Ishikawa (cell line): ENCODE results near the gene ADAMTS7.
A peak's percentile ranks its signal among the peaks of the same experiment; 100 is the strongest.

Experiments
- CEBPB ChIP-seq: IDR thresholded peaks from 2 replicates; pipeline ENCODE4 v1.6.1; 2012
- CREB1 ChIP-seq: IDR thresholded peaks from 2 replicates; pipeline ENCODE4 v1.6.1; 2012; ENCODE audit warnings: low read depth
- EGR1 ChIP-seq: IDR thresholded peaks from 2 replicates; pipeline ENCODE4 v1.6.1; 2012
- EP300 ChIP-seq: IDR thresholded peaks from 2 replicates; pipeline ENCODE4 v1.6.1; 2012; ENCODE audit warnings: borderline replicate concordance
- FOXM1 ChIP-seq: IDR thresholded peaks from 2 replicates; pipeline ENCODE4 v1.6.1; 2012; ENCODE audit warnings: low read depth, borderline replicate concordance
- NFIC ChIP-seq: IDR thresholded peaks from 2 replicates; pipeline ENCODE4 v1.6.1; 2012
- RAD21 ChIP-seq: IDR thresholded peaks from 2 replicates; pipeline ENCODE4 v1.6.1; 2012; ENCODE audit warnings: low read depth
- TAF1 ChIP-seq: IDR thresholded peaks from 2 replicates; pipeline ENCODE4 v1.6.1; 2012; ENCODE audit warnings: low read depth, mild to moderate bottlenecking
- TCF12 ChIP-seq: IDR thresholded peaks from 2 replicates; pipeline ENCODE4 v1.6.1; 2012; ENCODE audit warnings: low read depth
- TEAD4 ChIP-seq: IDR thresholded peaks from 2 replicates; pipeline ENCODE4 v1.6.1; 2012
- YY1 ChIP-seq: IDR thresholded peaks from 2 replicates; pipeline ENCODE4 v1.6.1; 2012; ENCODE audit warnings: low read depth
- ZBTB7A ChIP-seq: IDR thresholded peaks from 2 replicates; pipeline ENCODE4 v1.6.1; 2012; ENCODE audit warnings: low read depth
- TF ChIP-seq, protein P1 (sequence below): IDR thresholded peaks from 2 replicates; pipeline ENCODE4 v1.6.1; 2012
- TF ChIP-seq, protein P2 (sequence below): IDR thresholded peaks from 2 replicates; pipeline ENCODE4 v1.6.1; 2012; ENCODE audit warnings: low read depth, mild to moderate bottlenecking
- TF ChIP-seq, protein P3 (sequence below): IDR thresholded peaks from 2 replicates; pipeline ENCODE4 v1.6.1; 2012

The ADAMTS7 gene

DNA sequence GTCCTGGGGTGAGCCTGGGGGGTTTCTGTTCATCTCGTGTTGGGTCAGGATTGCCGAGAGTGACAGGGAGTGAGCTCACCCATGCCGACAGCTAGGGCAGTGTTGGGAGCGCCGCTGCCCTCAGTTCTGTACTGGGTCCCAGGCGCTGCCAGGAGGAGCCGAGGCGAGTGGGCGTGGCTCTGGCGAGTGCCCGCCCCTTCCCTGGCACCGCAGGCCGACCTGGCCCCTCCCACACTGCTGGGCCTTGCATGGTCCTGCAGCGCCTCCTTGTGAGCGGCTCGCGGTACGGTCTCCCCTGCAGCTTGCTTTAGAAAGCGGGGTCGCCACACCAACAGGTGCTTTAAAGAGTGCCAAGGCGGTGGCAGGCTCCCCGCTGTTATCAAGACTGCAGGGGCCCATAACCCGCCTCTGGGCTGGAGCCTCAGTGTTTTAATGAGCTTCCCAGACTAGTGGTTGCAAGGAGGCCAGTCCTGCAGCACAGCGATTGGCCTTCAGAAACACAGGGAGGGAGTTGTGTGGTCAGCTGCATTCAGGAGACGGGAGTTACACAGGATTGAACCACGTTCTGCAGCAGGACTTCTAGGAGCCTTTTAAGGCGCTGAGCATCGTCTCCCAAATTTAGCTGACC lies 60.2 kb downstream of the ADAMTS7 start:
- 0 out of 2 replicates have a peak, but pooled peaks have one; percentile 14 for TF ChIP-seq EGR1
- peak; percentile 96 for TF ChIP-seq RAD21
- TF ChIP-seq, protein P1, sequence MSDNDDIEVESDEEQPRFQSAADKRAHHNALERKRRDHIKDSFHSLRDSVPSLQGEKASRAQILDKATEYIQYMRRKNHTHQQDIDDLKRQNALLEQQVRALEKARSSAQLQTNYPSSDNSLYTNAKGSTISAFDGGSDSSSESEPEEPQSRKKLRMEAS = peak; percentile 25; the same call in 1 of the 2 replicates
- TF ChIP-seq TEAD4 = 0 out of 2 replicates have a peak, but pooled peaks have one; percentile 26

DNA sequence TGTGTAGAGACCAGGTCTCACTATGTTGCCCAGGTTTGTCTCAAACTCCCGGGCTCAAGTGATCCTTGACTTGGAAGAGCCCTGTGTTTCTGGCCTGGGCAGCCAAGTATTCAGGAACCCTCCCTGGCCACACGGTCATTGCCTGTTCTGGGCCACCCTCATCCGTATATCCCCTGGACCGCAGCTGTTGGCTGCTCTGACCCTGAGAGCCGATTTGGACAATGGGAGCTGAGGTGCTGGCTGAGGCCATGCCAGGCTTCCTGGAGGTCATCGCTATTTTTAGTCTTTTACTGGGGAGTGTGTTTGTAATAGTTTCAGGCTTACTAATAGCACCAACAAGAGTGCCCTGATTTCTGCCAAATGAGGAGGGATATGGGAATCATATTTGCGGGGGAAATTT lies 60.7 kb downstream of the ADAMTS7 start:
- no peak for TF ChIP-seq EGR1

DNA sequence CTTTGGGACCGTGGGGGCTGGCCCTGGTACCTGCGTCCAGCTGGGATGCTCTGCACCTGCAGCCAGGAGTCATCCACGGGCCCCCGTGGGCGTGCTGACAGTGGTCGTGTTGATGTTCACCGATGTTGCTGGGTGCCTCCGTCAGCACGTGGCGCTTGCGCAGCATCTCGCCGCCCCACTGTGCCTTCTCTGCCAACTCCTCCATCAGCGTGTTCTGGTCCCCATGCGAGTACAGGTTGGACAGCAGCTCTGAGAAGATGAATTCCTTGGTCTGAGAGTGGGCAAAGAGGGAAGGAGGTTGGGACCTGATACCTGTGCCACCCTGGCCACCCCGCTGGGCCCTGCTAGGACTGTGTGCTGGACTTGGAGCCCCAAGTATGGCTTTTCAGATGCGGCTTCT lies 61.4 kb downstream of the ADAMTS7 start:
- no peak for TF ChIP-seq CREB1
- TF ChIP-seq RAD21 = no peak
- TF ChIP-seq TEAD4 = no peak
- no peak for TF ChIP-seq YY1
- TF ChIP-seq ZBTB7A = no peak
- TF ChIP-seq, protein P1 = no peak
- no peak for TF ChIP-seq EP300
- TF ChIP-seq, protein P2, sequence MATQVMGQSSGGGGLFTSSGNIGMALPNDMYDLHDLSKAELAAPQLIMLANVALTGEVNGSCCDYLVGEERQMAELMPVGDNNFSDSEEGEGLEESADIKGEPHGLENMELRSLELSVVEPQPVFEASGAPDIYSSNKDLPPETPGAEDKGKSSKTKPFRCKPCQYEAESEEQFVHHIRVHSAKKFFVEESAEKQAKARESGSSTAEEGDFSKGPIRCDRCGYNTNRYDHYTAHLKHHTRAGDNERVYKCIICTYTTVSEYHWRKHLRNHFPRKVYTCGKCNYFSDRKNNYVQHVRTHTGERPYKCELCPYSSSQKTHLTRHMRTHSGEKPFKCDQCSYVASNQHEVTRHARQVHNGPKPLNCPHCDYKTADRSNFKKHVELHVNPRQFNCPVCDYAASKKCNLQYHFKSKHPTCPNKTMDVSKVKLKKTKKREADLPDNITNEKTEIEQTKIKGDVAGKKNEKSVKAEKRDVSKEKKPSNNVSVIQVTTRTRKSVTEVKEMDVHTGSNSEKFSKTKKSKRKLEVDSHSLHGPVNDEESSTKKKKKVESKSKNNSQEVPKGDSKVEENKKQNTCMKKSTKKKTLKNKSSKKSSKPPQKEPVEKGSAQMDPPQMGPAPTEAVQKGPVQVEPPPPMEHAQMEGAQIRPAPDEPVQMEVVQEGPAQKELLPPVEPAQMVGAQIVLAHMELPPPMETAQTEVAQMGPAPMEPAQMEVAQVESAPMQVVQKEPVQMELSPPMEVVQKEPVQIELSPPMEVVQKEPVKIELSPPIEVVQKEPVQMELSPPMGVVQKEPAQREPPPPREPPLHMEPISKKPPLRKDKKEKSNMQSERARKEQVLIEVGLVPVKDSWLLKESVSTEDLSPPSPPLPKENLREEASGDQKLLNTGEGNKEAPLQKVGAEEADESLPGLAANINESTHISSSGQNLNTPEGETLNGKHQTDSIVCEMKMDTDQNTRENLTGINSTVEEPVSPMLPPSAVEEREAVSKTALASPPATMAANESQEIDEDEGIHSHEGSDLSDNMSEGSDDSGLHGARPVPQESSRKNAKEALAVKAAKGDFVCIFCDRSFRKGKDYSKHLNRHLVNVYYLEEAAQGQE = no peak
- no peak for TF ChIP-seq CEBPB
- TF ChIP-seq, protein P3, sequence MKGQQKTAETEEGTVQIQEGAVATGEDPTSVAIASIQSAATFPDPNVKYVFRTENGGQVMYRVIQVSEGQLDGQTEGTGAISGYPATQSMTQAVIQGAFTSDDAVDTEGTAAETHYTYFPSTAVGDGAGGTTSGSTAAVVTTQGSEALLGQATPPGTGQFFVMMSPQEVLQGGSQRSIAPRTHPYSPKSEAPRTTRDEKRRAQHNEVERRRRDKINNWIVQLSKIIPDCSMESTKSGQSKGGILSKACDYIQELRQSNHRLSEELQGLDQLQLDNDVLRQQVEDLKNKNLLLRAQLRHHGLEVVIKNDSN = no peak
- no peak for TF ChIP-seq TCF12
- TF ChIP-seq EGR1 = no peak
- no peak for TF ChIP-seq FOXM1

DNA sequence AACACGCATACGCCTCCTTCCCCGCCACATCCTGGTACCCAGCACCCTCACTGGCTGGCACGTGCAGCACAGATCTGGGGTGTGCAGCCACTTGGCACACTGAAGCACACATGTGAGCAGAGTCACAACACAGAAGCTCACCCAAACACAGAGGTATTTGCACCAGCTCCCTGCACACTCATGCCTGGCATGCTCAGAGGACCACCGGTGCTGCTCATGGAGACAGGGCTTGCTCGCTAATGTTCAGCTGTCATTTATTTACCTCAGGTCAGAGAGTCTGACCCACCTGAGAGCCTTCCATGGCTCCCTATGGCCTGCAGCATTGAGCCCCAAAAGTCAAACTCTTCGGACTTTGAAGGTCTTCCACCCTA lies 70.4 kb downstream of the ADAMTS7 start:
- no peak for TF ChIP-seq RAD21
- TF ChIP-seq, protein P2 = no peak
- no peak for TF ChIP-seq CEBPB
- no peak for TF ChIP-seq EP300
- no peak for TF ChIP-seq CREB1
- TF ChIP-seq, protein P3 = no peak
- TF ChIP-seq EGR1 = no peak
- TF ChIP-seq NFIC = no peak
- no peak for TF ChIP-seq ZBTB7A
- TF ChIP-seq, protein P1 = no peak
- TF ChIP-seq YY1 = no peak
- TF ChIP-seq TCF12 = no peak
- no peak for TF ChIP-seq TEAD4
- TF ChIP-seq TAF1 = no peak
- TF ChIP-seq FOXM1 = no peak

DNA sequence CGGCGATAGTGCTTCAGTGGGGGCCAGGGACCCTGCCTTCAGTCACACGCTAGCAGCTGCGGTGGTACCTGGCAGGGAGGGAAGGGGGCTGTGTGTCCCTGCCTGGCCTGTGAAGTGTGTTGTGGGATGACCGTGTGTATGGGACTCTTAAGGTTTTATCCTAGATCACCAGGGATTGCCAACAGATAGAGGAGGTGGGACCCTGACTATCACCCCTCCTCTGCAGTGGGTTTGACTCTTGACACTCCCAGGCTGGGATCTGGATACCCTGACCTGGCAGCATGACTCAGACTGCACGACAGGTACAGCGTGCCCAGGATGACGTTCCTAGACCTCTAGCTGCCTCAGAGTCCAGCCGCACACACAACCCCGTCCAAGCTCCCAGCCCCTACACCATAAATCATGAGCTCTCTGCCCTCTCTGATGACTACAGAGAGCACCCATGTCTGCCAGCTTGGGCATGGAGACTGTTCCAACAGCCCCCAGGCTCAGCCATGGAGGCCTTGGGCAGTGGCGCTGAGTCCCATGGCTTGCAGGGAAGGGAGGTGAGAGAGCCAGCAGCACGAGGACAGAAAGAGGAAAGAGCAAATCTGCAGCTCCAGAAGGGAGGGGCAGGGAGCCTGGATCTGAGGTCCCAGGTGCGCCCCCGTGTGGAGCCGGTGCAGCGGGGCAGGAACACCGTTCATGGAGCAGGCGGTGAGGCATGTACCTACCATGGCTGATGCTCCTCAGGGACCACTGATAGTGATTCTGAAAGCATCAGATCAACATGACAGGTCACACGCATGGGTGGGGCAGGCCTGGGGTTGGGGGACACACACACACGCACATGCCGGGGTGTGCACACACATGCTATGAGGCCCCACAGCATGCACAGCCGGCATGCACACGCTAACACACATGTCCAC lies 71.0 kb downstream of the ADAMTS7 start:
- TF ChIP-seq, protein P2 = no peak
- TF ChIP-seq RAD21 = peak; percentile 29; the same call in 1 of the 2 replicates
- TF ChIP-seq, protein P1 = peak; percentile 44
- no peak for TF ChIP-seq ZBTB7A
